Cardiac muscle cell (in vitro differentiated cells and primary cell): ENCODE measurements around the gene TWIST2. TPM values are rescaled to one million over a fixed set of nuclear protein-coding genes. Genes with fewer than 3 reads are reported as not detected.

Experiments
- DNase-seq, 2 donors: peaks; one replicate each; pipeline versions ENCODE4 v3.0.0 to v3.0.0-alpha.2; 2010 to 2017; ENCODE audit warnings: low read depth in 1 of 2, low spot score in 1 of 2
- H3K27ac ChIP-seq: fragments of 200-600 bp; sonication (generic); 2 replicates; pipeline ENCODE4 v1.5.1; 2016
- H3K27me3 ChIP-seq: fragments of 200-600 bp; sonication (generic); 2 replicates; pipeline ENCODE4 v1.6.0; 2016; ENCODE audit warnings: control low read depth
- H3K36me3 ChIP-seq: fragments of 200-600 bp; sonication (generic); 2 replicates; pipeline ENCODE4 v1.5.1; 2016; ENCODE audit warnings: control low read depth
- H3K4me1 ChIP-seq: fragments of 200-600 bp; sonication (generic); 2 replicates; pipeline ENCODE4 v1.8.1; 2017; ENCODE audit warnings: low read depth, mild to moderate bottlenecking, mixed run types
- H3K4me3 ChIP-seq: fragments of 200-600 bp; sonication (generic); 2 replicates; pipeline ENCODE4 v1.5.1; 2016; ENCODE audit warnings: mild to moderate bottlenecking
- H3K9me3 ChIP-seq: fragments of 200-600 bp; sonication (generic); 2 replicates; pipeline ENCODE4 v1.5.1; 2017; ENCODE audit warnings: low read depth, mild to moderate bottlenecking, control low read depth
- CTCF ChIP-seq: IDR thresholded peaks from 2 replicates; pipeline ENCODE4 v1.5.1; 2012; ENCODE audit warnings: low read depth, mild to moderate bottlenecking, low read length
- polyA plus RNA-seq: library from polyadenylated mRNA; unstranded; fragments of >200 nt; fragmentation: Nextera tagmentation; extraction: Ambion mirVana; gene quantifications from 2 replicates; pipeline ENCODE4 v1.2.1, GENCODE V29; 2016
- total RNA-seq: library from RNA; depleted of rRNA; stranded (reverse); fragments of >200 nt; gene quantifications from 2 replicates; pipeline ENCODE4 v1.2.3, GENCODE V29; 2016

TWIST2 gene
- not detected in 2 replicates for total RNA-seq
- not detected in 2 replicates for polyA plus RNA-seq

DNA sequence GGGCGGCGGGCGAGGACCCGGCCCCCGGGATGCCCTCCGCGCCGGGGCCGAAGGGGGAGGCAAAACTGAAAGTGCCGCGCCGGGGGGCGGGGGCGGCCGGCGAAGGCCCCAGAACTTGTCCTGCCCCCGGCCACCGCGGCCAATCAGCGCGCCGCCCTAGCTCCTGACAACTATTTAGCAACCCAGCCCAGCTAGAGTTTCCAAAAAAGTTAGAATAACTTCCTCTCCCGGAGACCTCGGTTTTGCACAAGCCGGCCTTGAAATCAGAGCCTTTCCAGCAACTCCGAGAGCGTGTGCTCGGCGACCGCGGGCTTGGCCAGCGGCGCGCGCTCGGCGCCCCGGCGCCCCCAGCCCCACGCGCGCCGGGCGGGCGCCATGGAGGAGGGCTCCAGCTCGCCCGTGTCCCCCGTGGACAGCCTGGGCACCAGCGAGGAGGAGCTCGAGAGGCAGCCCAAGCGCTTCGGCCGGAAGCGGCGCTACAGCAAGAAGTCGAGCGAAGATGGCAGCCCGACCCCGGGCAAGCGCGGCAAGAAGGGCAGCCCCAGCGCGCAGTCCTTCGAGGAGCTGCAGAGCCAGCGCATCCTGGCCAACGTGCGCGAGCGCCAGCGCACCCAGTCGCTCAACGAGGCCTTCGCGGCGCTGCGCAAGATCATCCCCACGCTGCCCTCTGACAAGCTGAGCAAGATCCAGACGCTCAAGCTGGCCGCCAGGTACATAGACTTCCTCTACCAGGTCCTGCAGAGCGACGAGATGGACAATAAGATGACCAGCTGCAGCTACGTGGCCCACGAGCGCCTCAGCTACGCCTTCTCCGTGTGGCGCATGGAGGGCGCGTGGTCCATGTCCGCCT, at the start of gene TWIST2:
Gene TWIST2, plus strand, starts transcription at position 245 of the 850 bp plus-strand sequence. Its CDS starts 131 bp downstream, at position 376.
- TF ChIP-seq CTCF = no peak
- no peaks in the 10 kb centered on the region for H3K27me3 ChIP-seq
- H3K27ac ChIP-seq = no peak within 1 kb of the TSS
- DNase-seq = peak in 1 of 2 donors; percentile 95
- H3K4me1 ChIP-seq = no peaks in the 10 kb centered on the region
- no peaks in the 10 kb centered on the region for H3K9me3 ChIP-seq
- no peaks in the 10 kb centered on the region for H3K36me3 ChIP-seq
- H3K4me3 ChIP-seq = no peak within 1 kb of the TSS

DNA sequence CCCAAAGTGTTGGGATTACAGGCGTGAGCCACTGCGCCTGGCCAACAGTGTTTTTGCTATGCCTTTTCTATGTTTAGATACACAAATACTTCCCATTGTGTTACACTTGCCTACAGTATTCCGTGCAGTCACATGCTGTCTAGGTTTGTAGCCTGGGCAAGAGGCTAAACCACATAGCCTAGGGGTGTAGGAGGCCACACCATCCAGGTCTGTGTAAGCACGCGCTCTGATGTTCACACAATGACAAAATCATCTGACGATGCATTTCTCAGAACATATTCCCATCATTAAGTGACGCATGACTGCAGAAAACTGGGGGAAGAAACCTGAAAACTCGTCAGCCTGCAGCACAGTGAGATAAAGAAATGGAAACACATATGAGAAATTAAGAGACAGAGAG, 46.1 kb upstream of the TWIST2 start:
- H3K27ac ChIP-seq = no peak overlapping the region
- no peak for TF ChIP-seq CTCF
- H3K4me1 ChIP-seq = no peaks in the 10 kb centered on the region
- H3K27me3 ChIP-seq = no peaks in the 10 kb centered on the region
- no peaks in the 10 kb centered on the region for H3K9me3 ChIP-seq
- H3K36me3 ChIP-seq = no peaks in the 10 kb centered on the region
- H3K4me3 ChIP-seq = no peak overlapping the region
- DNase-seq = no peak

DNA sequence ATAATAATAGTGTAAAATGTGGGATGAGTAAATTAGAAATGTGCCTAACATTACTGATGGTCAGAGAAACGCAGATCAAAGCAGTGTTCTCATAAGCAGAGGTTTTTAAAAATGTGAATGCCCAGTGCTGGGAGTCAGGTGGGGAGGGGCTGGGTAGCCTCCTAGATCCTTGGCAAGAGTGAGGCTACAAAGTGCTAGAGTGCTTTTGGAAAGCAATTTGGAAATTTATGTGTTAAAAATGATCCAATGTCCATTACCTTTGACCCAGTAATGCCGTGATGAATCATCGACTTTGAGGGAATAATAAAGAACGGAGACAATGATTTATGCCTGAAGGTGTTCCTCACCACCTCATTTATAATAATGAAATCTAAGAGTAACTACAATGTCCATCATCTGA, 44.9 kb upstream of the TWIST2 start:
- Histone ChIP-seq H3K27ac (no peak overlapping the region), H3K36me3 (no peaks in the 10 kb centered on the region), H3K9me3 (no peaks in the 10 kb centered on the region), H3K27me3 (no peaks in the 10 kb centered on the region), H3K4me1 (no peaks in the 10 kb centered on the region), H3K4me3 (no peak overlapping the region)
- DNase-seq = no peak
- no peak for TF ChIP-seq CTCF

DNA sequence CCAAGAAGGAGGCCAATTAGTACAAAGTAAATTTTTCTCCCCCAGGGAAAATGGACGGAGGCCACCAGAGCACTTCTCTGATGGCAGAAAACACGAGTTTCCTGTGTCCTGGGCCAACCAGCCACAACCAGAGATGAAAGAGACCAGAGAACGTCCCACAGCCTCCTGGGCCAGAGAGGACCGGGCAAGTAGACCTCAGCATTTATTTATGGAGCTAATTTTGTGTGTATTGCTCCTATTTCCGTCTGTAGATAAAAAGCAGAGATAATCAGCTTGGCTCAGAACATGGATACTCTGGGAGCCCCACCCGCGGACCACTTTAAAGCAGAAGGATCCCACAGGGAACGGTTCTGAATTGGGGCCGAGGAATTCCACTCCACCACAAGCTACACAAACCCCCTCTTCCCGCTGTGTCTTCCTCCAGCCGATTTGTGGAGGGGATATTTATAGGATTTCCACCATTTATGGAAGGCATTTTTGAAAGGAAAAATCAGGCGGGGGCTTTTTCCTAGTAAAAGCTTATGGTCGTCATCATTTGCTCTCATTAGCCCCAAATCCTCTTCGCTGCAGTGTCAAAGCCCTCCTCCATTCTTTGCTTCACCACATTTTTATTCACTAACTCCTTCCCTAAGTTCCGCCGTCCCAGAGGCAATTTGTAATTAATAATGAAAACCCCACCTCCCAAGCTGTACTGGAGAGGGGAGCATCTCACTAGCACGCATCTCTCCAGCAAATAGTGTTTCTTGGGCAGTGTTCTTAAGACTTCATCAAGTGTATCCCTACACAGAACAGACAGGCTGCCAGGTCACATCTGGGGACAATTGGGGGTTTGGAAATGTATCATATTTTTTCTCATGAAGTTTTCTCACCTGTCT, 43.7 kb upstream of the TWIST2 start:
- Histone ChIP-seq H3K4me3 (no peak overlapping the region), H3K9me3 (no peaks in the 10 kb centered on the region), H3K27ac (no peak overlapping the region), H3K36me3 (no peaks in the 10 kb centered on the region), H3K27me3 (no peaks in the 10 kb centered on the region), H3K4me1 (no peaks in the 10 kb centered on the region)
- TF ChIP-seq CTCF = no peak
- DNase-seq = no peak

- Histone ChIP-seq H3K36me3 (no peaks in the 10 kb centered on the region), H3K4me3 (no peak overlapping the region), H3K27me3 (no peaks in the 10 kb centered on the region), H3K27ac (no peak overlapping the region), H3K4me1 (no peaks in the 10 kb centered on the region), H3K9me3 (no peaks in the 10 kb centered on the region)
- no peak for TF ChIP-seq CTCF
- no peak for DNase-seq
These were observed 39.1 kb upstream of the TWIST2 start for GRCh38 chr2:238808761-238809160.
